OCI-M1 (cell line): ENCODE results near the gene FYB2.

ENCODE experiments used
- DNase-seq: peaks from one replicate; lab custom pipeline; 2025; lab: John Stamatoyannopoulos, UW

The FYB2 gene

GRCh38 chr1:56819387-56819899 is at the start of gene FYB2:
FYB2 (minus strand) TSS chr1:56819404; CDS start chr1:56819290, 114 bp downstream.
- DNase-seq, result no peak

GRCh38 chr1:56868761-56869160 is 49.6 kb upstream of the FYB2 start:
- no peak for DNase-seq

- DNase-seq, result no peak
These were observed 48.3 kb upstream of the FYB2 start for GRCh38 chr1:56867491-56867890.

DNA sequence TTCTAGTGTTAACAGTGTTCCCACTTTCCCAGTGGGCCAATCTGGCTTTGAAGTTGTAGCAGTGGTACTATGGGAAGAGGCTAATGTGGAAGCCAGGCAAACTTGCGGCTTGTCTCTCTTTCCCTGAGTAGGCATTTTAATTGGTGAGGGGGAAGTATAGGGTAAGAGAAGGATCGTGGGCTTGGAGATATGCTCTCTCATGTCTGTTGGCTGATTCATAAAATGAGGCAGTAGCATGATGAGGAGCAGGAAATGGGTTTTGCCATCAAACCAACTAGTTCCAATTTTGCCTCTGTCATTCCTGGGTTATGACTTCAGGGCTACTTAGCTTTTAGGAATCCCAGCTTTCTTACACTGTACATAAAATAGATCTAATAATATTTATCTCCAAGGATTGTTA is 47.5 kb upstream of the FYB2 start:
- DNase-seq, result no peak

DNA sequence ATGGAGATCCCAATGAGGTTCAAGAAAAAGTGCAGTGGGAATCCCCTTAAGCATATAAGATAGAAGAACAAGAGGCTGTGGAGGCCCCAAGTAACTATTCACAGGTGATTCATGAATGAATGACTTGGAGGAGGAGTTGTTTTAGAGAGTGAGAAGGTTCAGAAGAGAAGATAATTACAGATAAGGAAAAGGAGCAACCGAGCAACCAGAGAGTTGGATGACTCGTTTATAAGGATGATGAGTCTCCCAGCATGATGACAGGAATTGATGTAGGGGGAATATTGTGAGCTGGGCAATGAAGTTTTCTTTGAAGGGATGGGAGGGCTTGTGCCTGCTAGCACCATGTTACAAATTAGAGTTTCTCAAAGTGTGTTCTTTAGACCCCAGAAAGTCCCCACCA is 45.2 kb upstream of the FYB2 start:
- DNase-seq, result no peak

DNA sequence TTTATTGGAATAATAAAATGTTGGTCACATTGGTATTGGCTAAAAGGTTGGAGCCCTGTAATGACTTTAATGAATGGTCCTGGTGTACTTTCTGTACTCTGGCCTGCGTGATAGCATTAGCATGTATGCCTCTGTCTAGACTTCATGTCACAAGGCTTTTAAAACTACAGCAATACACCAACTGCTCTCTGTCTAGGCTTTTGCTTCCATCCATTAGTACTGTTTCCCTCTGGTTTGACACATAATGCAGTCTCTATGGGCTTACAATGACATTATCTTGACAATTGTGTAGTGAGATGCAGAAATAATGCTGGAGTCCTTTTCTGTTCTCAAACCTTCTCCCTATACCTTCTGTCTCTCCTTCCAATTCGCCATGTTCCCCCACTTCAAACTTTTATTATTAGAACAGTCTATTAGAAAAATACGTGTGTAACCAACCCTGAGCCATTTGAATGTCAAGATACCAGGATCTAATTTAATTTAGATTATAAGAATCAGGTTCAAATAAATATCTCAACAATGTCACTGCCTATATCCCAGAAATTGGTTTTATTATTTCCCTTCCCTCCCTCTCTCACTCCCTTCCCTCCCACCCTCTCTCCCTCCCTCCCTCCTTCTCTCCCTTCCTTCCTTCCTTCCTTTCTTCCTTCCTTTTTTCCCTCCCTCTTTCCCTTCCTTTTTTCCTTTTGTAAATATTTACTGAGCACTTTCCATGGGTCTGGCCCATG is 44.2 kb upstream of the FYB2 start:
- DNase-seq, result no peak

DNA sequence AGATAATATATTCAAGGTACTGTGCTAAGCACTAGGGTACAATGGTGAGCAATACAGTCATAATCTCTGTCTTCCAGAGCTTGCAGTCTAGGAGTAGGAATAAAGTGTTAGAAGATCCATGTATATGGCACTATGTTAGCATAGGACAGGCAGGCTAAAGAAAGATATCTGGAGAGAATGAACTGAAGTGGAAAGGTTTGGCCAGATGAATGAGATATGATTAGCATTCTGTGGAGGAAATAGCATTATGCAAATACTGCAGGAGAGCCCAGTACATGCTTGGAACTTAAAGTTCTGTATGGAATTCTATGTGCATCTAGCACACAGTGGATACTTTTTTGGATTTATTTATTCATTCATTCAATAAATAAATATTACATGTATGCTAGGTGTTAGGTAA is 40.1 kb upstream of the FYB2 start:
- no peak for DNase-seq

DNA sequence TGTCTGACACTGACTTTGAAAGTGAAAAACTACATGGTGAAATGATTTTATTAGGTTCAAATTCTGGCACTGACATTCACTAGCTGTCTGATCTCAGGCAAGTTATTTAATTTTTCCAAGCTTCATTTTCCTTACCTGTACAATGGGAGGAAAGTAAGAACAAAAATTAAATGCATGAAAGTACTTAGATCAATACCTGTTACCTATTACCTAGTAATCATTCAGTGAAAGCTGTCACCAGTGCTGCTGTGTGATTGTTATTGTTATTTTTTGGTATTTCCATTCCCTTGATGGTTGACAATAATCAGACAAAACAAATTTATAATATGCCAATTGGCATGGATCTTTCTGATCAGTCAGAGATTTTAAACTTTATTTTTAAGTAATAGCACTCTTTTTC is 37.0 kb upstream of the FYB2 start:
- no peak for DNase-seq

- DNase-seq, result no peak
These were observed 36.0 kb upstream of the FYB2 start for GRCh38 chr1:56855190-56855589.

DNA sequence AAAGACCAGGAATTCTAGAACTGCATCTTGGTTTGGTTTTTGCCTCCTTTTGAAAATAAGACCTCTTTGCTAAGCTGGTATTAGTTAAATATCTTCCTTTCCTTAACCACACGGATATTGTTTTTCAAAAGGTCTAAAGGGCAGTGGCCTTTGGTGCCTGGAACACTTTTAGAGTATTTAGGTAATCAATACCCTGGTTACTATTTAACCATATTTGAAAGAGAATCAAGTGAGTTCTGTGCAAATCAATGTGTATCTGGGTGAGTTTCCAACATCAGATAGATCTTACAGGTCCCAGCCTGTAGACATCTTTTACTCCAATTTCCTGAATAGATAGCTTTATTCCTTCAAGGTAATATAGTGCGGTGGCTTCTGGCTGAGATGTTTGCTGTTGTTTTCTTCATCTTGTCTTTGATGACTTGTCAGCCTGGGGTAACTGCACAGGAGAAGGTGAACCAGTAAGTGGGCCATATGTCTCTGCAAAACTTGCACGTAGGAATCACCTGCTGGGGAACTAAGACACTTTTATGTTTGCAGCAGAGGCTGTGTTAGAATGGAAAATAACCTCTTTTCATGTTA is 35.4 kb upstream of the FYB2 start, which contains the start of gene C8A:
Gene C8A, plus strand, starts transcription at position 277 of the 579 bp plus-strand sequence. Its CDS starts 105 bp downstream, at position 382.
- DNase-seq, result no peak

GRCh38 chr1:56852476-56852875 is 33.3 kb upstream of the FYB2 start:
- DNase-seq, result peak; percentile 22

- no peak for DNase-seq
These were observed 31.7 kb upstream of the FYB2 start for GRCh38 chr1:56850922-56851321.

GRCh38 chr1:56850411-56850810 is 31.2 kb upstream of the FYB2 start:
- no peak for DNase-seq

DNA sequence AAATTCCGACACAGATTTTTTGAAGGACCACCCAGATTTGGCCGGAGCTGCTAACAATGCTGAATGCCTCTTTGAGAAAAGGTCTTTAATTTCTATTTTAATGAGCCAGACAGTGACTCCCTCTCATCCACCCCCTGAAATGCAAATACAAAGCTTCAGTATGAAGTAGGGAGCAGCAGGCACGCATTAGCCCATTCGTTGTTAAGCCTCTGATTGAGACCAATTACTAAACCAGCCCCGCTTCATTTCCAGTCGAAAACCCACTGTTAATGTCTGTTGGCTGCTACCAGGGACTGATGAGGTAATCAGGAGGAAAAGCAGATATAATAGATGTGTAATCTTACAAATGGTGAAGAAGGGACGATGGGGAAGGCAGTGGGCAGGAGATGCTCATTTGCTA is 30.5 kb upstream of the FYB2 start:
- DNase-seq, result no peak

GRCh38 chr1:56845343-56845742 is 26.1 kb upstream of the FYB2 start:
- no peak for DNase-seq

DNA sequence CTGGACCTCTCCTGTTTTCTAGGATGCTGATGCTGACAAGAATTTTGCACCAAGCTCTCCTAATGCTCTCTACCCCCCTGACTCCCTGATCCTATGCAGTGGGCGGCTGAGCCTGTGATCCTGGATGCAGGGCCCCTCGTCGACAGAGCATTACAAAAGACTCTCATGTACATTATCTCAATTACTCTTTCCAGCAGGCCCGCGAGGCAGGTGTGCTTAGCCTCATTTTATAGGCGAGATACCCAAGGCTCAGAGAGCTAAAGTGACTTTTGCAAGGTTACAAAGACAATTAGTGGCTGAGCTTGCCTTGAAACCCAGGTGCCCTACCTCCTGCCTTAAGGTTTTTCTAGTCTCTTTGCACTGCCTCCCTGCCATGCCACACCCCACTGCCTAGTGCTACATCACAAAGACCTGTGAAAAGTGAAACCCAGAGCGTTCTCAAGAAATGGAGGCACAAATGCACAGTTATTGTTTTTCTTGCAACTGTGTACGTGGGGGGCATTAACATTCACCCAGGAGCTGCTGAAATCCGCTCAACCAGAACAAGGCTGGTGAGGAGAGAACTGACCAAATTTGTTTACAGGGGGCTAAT is 25.4 kb upstream of the FYB2 start:
- no peak for DNase-seq

GRCh38 chr1:56843544-56843943 is 24.3 kb upstream of the FYB2 start:
- DNase-seq, result no peak

DNA sequence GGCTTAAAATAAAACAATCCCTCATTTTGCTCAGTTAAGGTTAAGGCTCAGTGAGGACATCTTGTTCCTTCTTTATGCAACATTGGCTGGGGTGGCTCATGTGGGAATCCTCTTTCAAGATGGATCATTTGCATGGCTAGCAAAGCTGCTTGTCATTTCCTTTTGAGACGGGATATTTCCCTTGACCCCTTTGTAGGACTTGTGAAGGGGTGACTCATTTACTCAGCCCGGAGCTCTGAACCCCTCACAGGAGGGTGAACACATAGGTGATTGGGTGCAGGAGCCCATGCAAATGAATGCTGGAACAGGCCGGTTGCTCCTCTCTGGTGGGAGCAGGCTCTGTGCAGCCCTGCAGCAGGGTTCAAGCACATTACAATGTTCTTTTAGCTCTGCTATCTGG is 19.6 kb upstream of the FYB2 start:
- no peak for DNase-seq

- DNase-seq, result no peak
These were observed 18.2 kb upstream of the FYB2 start for GRCh38 chr1:56837244-56837939.

DNA sequence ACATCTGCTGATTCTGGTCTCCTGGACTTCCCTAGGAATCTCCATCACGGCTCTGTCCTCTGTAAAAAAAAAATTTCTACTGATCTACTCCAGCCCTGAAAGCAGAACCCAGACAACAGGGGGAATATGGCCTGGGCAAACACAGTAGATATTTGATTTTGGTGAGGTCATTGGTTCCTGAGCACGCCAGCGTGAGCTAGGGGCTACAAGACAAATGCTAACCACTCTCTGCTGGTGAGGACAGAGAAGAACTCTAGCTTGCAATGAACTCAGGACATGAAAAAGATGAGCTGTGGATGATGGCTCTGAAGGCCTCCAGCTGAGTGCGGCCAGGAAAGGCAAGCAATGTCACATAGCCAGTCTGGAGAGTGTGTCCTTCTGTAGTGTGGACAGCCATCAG is 17.2 kb upstream of the FYB2 start:
- no peak for DNase-seq

DNA sequence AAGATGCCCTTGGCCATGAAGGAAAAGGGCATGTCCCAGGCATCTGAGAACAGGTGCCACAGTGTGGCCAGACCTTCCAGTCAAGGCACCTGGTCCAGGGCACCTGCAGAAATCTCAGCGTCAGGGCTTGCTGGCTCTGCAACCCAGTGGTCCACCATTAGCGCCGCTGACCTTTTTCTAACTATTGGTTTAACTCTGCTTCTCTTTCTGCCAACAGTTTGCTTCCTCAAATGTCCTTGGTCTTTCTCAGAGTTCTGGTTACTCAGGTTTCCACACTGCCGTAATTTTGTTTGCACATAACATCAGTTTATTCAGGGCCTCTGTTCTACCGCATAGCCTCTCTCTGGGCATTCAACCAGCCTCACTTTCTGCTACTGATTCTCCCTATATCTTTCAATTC is 16.5 kb upstream of the FYB2 start:
- no peak for DNase-seq

DNA sequence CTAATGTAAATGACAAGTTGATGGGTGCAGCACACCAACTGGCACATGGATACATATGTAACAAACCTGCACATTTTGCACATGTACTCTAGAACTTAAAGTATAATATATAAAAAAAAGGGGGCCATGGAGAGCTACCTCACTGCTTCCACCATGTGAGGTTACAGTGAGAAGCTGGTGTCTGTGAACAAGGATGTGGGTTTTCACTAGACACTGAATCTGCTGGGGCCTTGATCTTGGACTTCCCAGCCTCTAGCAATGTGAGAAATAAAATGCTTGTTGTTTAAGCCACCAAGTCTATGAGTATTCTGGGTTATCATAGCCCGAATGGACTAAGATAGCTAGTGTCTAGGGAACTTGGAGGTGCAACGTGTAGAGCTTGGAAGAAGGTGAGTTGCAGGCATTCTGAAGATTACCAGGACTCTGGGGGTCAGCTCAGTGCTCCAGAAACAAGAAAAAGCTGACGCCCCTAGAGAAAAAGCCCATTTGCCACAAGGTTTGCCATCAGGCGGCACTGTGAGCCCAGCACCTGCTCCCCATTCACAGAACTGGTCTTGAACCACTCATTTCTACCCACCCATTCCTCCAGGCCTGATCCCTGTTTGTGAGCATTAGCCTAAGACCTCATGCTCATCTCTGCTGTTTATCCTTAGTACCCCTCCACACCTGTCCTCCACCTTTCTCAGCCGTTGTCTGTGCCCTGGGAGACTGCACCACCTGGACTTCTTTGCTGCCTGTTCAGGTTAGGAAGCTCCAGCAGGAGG is 15.1 kb upstream of the FYB2 start:
- DNase-seq, result no peak
